NCI-H446 (cell line): Measurements from ENCODE around the gene ARAP3.

Source experiments
- DNase-seq, 2 experiments: peaks; one replicate each; lab custom pipeline; 2025; lab: John Stamatoyannopoulos, UW

Gene ARAP3

DNA sequence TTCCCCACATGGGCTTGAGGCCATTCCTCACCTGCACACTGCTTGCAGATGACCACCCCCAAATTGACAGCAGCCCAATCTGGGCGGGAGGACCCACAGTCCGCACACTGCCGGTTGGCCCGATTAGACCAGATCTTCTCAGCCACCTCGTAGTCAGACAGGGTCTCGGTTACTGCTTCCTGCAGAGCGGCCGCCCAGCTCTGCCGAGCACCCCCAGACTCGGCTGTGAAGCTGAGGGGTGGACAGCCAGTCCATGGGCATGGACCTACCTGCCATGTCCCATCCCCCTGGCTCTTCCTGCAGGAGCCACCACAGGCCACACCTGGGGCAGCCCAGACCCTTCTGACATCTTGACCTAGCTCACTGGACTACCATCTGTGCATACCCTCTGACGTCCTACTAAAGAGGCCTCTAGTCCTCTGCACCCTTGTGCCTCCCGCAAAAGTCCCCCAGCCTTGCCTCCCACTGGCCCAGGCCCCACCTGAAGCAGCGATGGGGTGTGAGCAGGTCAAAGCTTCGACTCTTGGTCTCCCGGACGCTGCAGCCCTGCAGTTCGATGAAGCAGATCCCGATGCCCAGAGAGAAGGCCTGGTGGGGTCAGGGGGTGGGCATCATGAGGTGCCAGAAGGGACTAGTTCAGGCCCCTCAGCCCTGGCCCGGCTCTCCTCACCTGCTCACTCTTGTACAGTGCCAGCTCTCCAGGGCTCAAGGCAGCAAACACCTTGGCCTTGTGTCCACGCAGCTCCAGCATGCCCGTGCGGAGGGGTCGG, 9.8 kb downstream of the ARAP3 start:
- DNase-seq = no peak

DNA sequence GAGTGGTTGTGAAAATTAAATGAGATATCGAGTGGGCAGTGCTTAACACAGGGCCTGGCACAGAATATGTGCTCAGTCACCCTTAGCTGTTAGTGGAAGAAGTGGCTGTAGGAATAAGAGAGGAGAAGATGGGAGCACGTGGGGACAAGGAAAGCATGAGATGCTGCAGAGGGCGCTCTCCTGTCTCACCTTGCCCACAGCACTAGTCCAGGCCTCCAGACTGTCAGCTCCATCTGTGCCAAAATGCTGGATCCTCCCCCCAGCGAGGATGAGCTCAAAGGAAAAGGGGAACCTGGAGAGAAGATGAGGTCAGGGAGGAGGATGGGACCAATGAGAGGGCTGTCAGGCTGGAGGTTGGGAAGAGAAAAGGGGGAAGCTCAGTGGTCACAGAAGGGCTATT, 12.5 kb downstream of the ARAP3 start:
- DNase-seq = no peak

DNA sequence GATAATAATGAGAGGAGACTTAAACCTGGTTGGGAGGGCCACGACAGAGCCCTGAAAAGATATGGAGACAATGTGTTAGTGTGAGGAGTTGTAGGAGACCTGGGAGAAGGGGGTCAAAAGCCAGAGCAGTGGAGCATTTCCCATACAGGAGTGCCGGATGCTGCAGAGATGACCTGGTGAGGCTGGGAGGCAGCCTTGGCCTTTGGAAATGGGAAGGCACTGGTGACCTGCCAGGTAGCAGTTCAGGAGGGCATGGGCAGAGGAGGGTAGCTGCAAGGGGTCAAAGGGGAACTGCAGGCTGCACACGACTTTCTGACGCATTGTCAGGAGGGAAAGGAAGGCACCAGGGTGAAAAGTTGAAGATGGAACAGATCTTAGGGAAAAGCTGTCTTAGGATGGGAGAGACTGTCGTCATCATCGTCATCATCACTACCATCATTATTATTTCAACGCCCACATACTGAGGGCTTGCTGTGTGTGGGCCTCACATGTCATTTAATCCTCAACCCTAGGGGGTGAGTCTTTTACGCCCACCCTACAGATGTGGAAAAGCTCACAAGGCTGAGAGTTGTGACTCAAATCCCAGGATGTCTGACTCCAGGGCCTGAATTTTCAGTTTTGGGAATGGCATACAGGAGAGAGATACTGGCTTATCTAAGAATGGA, 13.3 kb downstream of the ARAP3 start:
- no peak for DNase-seq

DNA sequence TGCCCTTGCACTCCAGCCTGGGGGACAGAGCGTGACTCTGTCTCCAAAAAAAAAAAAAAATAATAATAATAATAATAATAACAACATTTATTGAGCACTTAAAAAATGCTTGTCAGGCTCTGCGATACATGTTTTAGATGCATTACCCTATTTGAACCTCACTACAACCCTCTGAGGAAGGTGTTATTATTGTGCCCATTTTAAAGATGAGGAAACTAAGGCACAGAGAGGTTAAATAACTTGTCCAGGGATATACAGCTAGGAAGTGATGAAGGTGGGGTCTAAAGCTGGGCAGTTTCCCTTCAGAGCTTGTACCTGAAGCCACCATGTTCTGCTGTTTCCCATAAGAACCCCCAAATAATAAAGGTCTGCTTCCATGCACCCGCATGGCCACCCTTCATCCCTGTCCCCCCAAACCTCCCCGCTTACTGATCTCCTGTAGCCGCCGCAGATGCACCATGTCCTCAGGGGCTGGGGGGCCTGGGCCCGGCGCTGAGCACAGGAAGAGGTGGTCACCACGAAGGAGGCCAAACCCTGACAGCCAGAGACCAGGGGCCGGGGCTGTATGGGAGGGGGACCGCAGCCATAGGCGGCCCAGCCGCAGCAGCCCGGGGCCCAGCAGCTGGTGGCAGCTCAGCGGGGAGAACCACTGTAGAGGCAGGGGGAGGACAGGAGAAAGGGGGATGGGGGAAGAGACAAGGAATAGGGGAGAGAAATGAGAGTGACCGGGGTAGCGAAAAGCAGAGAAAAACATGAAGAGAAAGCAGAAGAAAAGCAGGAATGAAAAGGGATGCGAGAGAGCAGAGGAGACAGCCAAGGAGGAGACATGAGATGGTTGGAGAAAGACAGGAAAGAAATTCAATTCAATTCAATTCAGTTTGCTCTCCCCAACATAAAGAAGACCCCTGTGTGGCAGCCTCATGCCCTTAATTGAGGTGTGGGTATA, 15.8 kb downstream of the ARAP3 start:
- DNase-seq = no peak

DNA sequence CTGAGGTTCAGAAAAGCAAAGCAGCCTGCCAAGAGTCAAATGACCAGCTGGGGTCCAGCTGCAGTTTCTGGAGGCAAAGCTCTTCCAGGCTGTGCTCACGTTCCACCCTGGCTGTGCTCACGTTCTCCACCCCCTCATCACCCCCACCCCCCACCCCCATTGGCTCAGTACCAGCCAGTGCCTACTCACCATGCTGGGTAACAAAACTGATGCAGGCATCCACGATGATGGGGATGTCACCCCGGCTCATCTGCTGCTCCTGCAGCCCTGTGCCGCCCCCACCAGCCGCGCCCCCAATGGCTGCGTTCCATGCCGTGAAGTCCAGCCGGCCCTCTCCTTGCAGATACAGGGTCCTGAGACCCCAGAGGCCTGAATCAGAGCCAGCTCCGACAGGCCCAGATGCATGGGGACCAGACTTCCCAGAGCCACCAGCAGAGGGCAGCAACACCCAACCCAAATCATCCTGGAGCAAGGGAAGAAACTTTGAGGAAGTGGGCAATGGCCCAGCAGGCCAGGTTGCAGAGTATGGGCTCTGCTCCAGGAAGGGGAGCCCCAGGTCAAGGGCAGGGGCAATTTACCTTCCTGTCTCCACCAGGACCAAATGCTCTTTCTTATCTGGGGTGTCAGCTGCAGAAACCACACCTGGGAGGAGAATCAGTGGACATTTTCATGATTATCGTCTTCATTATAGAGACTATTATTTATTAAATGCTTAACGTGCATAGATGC, 17.1 kb downstream of the ARAP3 start:
- DNase-seq = peak; percentile 34 to 68

DNA sequence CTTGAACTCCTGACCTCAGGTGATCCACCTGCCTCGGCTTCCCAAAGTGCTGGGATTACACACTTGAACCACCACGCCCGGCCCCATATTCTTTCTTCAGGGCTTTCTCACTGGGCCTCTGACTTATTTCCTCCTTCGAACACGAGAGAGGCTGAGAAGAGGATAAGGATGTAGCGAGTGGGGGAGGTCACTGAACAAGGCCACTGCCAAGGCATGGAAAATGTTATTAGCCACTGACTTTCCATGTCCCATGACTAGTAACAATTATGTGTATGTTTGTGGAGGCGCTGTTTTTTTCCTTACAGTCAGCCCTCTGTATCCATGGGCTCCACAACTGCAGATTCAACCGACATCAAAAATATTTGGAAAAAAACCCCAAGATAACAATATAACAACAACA, 18.5 kb downstream of the ARAP3 start:
- no peak for DNase-seq

DNA sequence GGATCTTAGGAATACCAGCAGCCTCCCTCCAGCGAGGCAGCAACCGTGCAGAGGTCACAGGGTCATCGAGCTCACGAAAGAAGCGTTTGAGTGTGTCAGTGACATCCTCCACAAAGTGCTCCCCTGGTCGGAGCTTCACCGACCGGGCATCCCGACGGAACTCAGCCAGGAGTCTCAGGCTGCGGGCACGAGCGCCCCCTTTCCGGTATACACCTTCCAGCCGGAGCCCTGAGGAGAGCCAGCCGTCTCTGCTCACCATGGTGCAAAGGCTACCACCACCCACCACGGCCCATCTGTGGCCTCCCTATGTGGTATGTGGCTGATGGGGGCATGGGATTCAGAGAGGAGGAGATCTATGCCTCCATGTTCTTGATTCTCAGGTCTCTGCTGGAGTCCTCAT, 20.0 kb downstream of the ARAP3 start:
- DNase-seq = no peak

DNA sequence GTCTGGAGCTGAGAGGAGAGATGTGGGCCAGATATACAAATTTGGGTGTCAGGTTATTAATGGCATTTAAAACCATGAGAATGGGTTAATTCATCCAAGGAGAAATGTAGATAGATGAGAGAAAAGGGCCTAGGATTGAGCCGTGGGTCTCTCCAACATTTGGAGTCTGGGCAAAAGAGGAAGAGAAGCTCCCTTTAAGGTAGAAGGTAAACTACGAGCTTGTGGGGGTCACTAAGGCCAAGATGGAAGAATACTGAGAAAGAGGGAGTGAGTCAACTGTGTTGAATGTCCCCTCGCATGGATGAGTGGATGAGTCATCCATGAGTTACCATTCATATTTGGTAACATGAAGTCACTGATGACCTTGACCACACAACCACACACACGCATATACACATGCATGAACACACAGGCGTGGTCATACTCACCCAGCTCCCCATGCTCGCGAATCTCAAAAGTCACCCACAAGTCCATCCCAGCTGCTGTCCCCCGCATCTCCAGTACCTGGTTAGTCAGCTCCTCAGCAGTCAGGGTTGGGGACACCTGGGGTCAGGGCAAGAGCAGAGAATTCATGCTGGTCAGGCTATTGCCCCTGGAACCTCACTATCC, 24.0 kb downstream of the ARAP3 start:
- no peak for DNase-seq

DNA sequence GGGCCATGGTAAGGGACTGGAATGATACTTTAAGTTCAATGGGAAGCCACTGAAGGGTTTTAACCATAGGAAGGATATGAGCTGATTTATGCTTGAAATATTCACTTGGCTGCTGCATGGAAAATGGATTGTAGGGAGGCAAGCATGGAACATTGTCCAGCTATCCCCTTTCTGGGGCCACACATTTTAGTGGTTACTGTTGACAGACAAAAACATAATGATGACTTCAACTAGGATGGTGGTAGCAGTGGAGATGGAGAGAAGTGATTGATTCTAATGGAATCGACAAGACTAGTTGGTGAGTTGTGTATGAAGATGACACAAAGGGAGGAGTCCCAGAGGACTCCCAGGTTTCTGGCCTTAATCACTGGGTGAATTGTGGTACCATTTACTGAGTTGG, 24.6 kb downstream of the ARAP3 start:
- no peak for DNase-seq

DNA sequence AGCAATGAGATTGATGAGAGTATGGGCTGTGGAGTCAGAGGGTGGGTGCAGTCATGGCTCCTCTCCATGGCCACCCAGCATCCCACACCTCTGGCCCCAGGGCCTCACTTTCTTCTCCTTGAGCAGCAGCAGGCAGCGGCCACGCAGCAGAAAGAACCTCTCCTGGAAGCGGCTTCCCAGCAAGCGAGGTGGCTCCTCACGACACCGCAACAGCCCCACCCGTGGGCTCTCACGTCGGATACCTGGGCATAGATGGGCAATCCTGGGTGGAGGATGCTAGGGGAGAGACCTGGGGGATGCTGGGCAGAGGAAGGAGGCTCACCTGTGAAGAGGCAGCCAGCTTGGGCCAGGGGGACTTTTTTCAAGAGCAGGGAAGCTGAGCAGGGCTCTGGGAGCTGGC, 25.6 kb downstream of the ARAP3 start:
- DNase-seq = no peak

DNA sequence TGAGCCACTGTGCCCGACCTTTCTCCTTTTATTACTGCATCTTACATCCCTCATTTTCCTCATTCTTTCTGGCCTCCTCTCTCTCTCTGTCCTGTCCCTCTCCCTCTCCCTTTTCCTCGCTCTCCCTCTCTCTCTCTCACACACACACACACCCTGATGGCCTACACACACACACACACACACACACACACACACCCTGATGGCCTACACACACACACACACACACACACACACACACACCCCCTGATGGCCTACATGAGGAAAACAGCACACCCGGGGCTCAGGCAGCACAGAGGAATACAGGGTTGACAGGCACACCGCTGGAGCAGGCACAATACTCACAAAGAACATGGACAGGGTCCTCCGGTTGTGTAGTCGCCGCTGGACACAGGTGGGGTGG, 27.0 kb downstream of the ARAP3 start:
- no peak for DNase-seq

DNA sequence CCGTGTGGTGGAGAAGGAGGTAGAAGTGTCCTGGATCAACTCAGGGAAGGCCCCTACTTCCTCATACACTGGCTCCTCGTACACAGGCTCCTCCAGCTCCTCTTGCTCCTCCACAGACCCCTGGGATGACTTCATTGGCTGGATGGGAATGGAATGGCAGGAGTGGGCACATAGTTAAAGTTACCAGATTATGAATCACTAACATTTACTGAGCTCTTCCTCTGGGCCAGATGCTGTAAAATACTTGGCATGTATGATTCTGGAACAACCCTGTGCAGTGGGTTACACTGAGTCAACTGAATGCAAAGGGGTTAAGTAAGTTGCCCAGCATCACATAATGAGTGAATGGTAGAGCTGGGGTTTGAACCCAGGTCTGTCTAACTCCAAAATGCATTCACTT, 27.7 kb downstream of the ARAP3 start:
- no peak for DNase-seq

DNA sequence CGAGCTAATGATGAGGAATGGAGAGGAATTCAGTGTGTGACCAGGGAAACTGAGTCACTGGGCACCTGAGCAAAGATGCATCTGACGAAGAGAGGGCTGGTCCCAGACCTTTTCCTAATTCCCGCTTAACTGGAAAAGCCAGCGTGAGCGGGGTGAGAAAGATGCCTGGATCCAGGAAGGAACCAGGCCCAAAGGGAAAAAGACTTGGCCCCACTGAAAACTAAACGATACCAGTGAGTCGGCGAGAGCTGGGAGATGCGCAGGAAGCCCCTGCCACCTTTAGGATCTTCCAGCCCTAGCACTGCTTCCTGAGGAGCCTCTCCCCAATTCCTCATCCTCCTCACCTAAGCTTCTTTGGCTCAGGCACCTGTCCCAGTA, 30.3 kb downstream of the ARAP3 start:
- no peak for DNase-seq

DNA sequence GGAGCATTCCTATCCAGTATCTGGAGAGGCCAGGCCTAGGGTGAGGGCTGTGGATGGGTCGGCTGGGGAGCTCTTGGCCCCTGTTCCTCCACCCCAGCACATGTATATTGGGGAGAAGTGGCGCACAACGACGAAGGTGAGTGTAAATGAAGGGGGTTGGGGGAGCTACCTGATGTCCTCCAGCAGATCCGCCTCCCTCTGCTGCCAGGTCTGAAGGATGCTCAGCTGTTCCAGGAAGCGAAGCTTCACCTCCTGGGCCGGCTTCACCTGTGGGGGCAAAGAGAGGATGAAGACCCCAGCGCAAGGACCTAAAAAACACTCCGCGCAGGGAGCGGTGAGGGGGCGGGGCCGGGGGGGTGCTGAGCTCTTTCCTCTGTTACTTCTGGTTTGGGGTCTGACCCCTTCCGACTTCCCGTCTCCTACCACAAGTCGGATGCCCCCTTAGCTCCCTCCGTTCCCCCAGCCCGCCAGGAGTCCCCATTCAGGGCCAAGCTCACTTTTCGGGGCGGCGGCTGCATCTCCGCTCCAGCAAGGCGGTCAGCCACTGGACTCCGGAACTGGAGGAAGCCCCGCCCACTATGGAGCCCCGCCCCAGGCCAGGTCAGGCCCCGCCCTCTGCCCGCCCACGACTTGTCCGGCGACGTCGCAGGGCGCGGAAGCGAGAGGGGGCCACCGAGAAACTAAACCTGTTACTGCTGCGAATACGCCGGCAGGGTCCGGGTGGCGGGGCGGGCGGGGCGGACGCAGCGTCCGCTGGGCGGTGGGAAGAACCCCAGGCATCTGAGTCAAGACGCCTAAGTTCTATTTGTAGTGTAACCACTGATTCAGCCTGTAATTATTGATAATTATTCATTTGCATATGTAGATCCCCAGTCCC, 30.9 kb downstream of the ARAP3 start, which contains the start of gene FCHSD1:
FCHSD1 (minus strand) TSS at position 568 of the 877 bp plus-strand sequence; CDS start at position 518, 50 bp downstream.
- no peak for DNase-seq

DNA sequence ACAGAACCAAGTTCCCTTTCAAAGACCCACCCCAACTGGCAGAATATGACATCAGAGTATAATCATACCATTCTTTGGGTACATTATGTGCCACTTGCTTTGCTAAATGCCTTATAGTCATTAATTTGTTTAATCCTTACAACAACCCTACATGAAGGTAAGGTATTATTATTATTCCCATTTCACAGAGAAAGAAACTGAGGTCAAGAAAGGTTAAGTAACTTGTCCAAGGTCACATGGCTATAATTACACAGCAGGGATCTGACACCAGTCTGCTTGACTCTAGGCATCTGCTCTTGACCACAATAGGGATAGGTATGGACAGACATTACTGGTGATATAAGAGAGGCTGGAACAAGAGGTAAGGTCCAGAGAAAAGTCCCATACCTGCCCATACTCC, 32.1 kb downstream of the ARAP3 start:
- no peak for DNase-seq

DNA sequence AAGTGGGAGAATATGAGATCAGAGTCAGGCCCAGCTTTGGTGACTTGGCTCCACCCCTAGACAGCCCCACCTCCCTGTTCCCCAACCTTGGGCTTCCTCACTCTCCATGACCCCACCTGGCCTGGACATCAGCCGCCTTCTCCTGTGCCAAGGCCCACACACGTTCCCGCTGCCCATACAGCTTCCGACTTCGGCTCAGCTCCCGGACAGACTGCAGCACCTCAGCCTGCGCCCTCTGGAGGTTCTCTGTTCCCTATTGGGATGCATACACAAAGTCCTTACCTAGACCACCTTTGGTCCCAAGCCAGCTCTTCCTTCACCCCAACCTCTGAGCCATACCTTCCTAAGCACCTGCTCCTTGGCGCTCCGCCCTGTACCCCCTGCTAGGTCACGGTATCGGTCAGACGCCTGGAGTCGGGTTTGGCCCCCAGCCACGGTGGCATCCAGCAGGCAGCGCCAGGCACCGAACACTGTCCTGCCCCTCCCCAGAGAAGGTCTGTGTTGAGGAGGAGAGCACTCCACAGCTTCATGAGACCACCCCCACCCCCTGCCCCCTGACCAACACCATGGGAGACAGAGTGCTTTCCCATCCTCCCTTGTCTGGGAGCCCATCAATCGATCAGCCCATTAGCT, 32.9 kb downstream of the ARAP3 start:
- no peak for DNase-seq

DNA sequence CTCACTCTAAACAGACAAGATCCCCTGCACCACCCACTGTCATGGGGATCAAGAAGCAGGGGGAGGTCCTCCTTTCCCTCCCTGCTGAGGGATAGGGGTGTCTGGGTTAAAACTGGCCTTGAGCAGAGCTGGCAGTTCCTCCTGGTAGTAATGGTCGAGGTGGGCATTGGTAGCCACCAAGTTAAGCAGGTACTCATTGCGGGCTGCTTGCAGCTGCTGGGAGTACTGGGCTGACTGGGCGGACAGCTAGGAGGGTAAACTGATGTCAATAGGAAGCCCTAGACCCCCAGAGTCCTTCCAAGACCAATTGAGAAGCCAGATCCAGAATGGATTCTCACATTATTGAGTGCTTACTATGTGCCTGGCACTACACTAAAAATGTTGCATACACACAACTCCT, 34.2 kb downstream of the ARAP3 start:
- no peak for DNase-seq

DNA sequence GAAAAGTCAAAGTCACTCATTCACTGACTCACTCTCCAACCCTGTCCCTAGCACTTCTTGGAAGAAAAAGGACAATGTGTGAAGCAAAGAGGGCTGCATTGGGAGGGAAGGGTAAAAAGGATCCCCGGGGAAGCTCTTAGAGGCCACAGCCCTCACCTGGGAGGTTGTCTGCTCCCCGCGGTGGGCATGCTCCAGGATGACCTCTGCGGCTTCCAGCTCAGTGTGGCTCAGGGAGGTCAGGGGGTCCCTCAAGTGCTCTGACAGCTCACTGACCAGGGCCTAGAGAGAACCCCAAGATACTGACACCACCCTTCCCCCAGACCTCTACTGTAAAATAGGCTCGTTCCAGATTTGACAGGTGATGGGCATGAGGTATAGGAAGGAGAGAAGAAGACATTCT, 34.8 kb downstream of the ARAP3 start:
- DNase-seq = no peak

DNA sequence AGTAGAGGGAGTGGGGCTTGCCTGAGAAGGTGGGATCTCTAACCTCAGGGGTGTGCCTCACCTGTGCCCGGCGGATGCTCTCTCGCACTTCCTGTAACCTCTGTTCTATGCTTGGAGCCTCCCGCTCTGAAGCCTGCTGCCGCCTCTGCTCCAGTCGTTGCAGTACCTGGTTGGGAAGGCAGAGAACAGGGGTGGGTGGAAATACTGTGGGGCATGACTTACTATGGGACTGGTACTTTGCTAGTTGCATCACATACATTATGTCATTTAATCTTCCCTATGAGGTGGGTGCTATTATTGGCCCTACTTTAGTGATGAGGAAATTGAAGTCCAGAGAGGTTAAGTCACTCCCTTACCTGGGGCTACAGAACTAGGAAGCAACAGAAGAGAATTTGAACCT, 36.0 kb downstream of the ARAP3 start:
- no peak for DNase-seq

DNA sequence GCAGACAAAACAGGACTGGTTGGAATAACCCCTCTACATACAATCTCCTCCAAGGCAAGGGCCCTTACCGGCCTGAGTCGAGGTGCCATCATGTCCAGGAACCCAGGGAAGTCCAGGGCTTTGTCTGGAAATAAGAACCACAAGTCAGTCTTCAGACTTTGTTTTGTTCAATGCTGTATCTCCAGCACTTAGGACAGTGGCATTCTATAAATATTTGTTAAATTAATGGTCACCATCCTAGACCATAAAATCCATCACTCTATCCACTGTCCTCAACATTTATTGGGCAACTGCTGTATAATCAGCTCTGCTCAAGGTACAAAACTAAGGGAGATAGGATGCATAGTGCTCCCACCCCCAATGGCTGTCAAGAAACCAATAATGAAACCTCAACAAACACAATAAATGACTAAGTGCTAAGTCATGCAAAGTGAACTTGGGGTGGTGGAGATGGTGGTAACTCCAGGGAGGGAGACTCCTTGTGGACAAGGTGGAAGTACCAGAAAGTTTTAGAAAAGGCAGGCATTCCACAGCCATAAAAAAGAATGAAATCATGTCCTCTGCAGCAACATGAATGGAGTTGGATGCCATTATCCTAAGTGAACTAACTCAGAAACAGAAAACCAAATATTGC, 40.3 kb downstream of the ARAP3 start:
- DNase-seq = no peak
